RWPE1 (cell line): ENCODE measurements around the gene CCDC92B.

Source experiments
- CTCF ChIA-PET: fragments of 350-600 bp; sonication (Branson Sonifier 250); formaldehyde crosslinking; extraction: SDS; loops from one replicate; lab custom pipeline; 2021; lab: Yijun Ruan, JAX
- POLR2A ChIA-PET: fragments of 400-600 bp; formaldehyde crosslinking; extraction: SDS; loops from one replicate; lab custom pipeline; 2020; ENCODE audit warnings: antibody characterized with exemption; ENCODE audit not compliant: low non-redundant PET; lab: Yijun Ruan, JAX
- DNase-seq: peaks from one replicate; pipeline ENCODE4 v3.0.0; 2012; ENCODE audit warnings: low spot score
- H3K27ac ChIP-seq: fragments of 450-650 bp; 2 replicates; pipeline ENCODE4 v1.5.1; 2017
- TF ChIP-seq, protein P1 (sequence below): fragments of 450-650 bp; conservative IDR thresholded peaks from 2 replicates; pipeline ENCODE4 v1.5.1; 2017; ENCODE audit warnings: low read depth, mild to moderate bottlenecking

Gene CCDC92B

DNA sequence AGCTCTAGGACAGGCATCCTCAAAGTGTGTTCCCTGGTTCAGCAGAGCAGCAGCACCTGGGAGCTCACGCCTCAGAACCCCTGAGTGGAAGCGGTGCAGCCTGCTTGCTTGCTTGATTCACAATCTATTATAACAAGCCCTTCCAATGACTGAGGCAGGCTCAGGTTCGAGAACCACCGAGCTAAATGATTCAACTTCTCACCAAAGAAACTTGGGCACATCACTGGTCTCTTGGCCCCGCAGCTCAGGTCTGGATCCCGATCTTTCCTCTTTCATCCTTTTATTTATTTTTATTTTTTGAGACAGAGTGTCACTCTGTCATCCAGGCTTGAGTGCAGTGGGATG, 62.4 kb downstream of the CCDC92B start:
- ChIA-PET POLR2A (no interaction called here), CTCF (interaction anchor here (0.6 kb wide), 1 partner anchor 67 kb away, joined by 4 read pairs; no protein-coding TSS in a partner anchor)
- TF ChIP-seq, protein P1, sequence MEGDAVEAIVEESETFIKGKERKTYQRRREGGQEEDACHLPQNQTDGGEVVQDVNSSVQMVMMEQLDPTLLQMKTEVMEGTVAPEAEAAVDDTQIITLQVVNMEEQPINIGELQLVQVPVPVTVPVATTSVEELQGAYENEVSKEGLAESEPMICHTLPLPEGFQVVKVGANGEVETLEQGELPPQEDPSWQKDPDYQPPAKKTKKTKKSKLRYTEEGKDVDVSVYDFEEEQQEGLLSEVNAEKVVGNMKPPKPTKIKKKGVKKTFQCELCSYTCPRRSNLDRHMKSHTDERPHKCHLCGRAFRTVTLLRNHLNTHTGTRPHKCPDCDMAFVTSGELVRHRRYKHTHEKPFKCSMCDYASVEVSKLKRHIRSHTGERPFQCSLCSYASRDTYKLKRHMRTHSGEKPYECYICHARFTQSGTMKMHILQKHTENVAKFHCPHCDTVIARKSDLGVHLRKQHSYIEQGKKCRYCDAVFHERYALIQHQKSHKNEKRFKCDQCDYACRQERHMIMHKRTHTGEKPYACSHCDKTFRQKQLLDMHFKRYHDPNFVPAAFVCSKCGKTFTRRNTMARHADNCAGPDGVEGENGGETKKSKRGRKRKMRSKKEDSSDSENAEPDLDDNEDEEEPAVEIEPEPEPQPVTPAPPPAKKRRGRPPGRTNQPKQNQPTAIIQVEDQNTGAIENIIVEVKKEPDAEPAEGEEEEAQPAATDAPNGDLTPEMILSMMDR: no peak
- H3K27ac ChIP-seq: peak overlapping the region; percentile 69
- no peak for DNase-seq

DNA sequence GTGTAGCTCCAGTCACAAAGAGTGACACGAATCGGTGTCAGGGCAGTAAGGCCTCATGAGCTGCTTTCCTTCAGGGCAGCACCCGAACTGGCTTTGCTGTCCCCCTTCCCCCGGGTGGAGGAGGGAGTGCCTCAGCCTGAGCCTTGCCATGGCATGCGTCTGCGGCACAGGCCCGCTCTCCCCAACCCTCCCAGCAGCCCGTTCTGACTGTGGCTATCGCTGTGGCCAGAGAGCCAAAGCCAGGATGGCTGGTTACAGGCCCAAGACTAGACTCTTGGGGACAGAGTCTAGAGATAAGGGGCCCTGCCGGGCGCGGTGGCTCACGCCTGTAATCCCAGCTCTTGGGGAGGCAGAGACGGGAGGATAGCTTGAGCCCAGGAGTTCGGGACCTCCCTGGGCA, 63.8 kb downstream of the CCDC92B start:
- CTCF ChIA-PET: no interaction called here
- TF ChIP-seq, protein P1: no peak
- DNase-seq: no peak
- POLR2A ChIA-PET: no interaction called here
- H3K27ac ChIP-seq: peak overlapping the region; percentile 69

DNA sequence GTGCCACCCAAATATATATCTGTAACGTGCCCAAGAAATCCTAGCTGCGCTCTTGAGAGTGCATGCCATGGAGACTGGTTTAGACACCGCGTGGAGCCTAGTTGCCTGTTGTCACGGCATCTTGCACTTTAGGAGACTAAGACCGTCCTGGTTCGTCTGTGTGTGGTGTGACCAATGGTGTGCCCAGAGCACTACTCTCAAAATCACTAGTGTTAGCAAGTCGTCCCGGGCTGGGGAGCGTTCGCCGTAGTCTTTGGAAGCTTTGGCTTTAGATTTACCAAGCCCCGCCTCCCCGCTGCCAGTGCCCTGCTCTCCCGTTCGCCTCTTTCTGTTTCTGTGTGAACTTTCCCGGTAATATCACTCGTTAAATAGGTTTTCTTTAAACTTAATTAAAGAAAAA, 64.9 kb downstream of the CCDC92B start:
- TF ChIP-seq, protein P1: no peak
- POLR2A ChIA-PET: no interaction called here
- CTCF ChIA-PET: no interaction called here

DNA sequence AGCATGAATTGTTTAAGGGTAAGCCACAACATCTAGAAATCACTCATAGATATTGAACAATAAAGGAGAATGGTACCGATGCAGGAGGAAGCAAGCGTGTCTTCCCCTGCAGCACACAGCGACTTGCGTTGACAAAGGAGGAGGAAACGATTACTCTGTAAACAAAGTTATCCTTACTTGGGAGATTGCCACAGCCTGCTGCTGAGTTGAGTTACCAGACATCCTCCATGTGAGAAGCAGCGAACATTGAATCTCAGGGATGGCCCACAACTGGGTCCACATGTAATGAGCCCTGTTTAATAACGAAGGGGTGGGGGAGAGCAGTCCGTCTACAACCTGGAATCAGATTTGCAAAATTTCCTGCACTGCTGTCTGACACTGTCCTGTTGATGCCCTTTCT, 65.5 kb downstream of the CCDC92B start:
- POLR2A ChIA-PET: no interaction called here
- CTCF ChIA-PET: no interaction called here
- no peak overlapping the region for H3K27ac ChIP-seq
- no peak for DNase-seq
- TF ChIP-seq, protein P1: no peak

More for the DNA sequence above, 64.9 kb downstream of the CCDC92B start:
- no peak overlapping the region for H3K27ac ChIP-seq
- DNase-seq: no peak

DNA sequence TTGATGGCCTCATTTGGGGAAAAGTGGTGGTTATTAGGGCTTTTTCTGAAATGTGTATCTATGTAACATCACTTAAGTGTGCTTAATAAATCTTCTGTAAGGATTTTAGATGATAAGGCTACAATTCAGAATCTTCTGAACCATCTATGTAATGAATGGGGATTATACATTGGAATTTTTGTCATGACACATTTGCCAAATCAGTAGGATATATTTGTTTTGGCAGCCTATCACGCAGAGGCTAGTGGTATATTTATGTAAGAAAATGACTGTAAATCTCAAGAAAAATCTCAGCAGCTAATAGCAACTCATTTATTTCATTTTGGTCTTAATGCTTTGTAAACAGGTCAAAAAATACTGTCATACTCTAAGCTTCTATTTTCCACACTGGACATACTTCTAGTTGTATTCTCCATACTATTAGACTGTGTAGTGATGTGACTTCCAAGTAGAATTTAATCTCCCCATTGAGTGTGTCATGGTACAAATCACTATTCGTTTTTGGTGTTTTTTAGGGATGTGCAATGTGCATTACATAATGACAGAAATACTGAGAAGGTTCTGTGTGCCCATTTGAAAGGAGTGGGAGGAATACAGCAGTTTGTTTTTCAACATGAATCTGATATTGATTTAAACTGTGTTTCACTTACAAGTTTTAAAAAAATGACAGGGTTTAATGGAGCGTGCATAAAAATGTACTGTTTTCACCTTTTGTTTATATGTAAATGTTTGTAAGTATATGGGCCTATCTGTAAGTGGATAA, 67.1 kb downstream of the CCDC92B start:
- H3K27ac ChIP-seq: no peak overlapping the region
- TF ChIP-seq, protein P1: no peak
- POLR2A ChIA-PET: no interaction called here
- no peak for DNase-seq
- CTCF ChIA-PET: interaction anchor here (0.6 kb wide), 1 partner anchor 313 kb away, joined by 3 read pairs; no protein-coding TSS in a partner anchor

DNA sequence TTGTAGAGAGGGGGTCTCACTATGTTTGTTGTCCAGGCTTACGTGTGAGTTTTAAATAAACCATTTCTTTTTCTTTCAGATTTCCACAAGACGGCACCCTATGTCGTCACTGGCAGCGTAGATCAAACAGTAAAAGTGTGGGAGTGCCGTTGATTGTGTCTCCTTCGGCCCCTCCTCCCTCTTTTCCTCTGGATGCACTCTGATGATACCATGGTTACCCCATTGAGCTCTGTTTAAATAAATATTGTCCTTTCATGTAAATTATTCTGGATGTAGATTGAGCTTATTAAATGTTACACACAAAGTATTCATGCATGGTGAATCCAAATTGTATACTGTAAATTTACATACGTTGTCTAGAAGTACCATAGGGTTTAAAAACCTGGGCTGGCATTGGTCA, 67.8 kb downstream of the CCDC92B start:
- DNase-seq: no peak
- no peak overlapping the region for H3K27ac ChIP-seq
- POLR2A ChIA-PET: no interaction called here
- TF ChIP-seq, protein P1: no peak
- CTCF ChIA-PET: no interaction called here
